Measurements from ENCODE around the gene RPS6KA2. TPM values are rescaled to one million over a fixed set of nuclear protein-coding genes. Genes with fewer than 3 reads are reported as not detected.
"Not testable (repeated sequence)": the region's sequence is repeated elsewhere in the genome, so short reads cannot be mapped to it uniquely, and the experiment has no call there.

Gene RPS6KA2
- total RNA-seq, 3 donors from 2014 or later = 2.8 to 6.2 (median 6.0) TPM

DNA sequence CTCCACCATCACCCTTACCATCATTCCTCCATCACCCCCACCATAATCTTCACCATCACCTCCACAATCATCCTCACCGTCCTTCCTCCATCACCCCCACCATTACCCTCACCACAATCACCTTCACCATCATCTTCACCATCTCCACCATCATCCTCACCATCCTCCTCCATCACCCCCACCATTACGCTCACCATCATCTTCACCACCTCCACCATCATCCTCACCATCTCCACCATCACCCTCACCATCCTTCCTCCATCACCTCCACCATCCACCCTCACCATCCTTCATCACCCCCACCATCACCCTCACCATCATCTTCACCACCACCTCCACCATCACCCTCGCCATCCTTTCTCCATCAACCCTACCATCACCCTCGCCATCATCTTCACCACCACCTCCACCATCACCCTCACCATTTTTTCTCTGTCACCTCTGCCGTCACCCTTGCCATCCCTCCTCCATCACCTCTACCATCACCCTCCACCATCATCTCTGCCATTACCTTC is 211.2 kb downstream of the RPS6KA2 start:
- Mint-ChIP-seq H3K27me3 (ENCODE audit: low read depth) (peaks cover 2% of the 10 kb centered on the region), H3K4me1 (ENCODE audit: low read depth) (peaks cover 90% of the 10 kb centered on the region), H3K9me3 (peaks cover 6% of the 10 kb centered on the region), H3K36me3 (ENCODE audit: insufficient read depth) (peaks cover 4% of the 10 kb centered on the region), H3K4me3 (no peak overlapping the region)
- DNase-seq (no peak), ATAC-seq (no peak)

DNA sequence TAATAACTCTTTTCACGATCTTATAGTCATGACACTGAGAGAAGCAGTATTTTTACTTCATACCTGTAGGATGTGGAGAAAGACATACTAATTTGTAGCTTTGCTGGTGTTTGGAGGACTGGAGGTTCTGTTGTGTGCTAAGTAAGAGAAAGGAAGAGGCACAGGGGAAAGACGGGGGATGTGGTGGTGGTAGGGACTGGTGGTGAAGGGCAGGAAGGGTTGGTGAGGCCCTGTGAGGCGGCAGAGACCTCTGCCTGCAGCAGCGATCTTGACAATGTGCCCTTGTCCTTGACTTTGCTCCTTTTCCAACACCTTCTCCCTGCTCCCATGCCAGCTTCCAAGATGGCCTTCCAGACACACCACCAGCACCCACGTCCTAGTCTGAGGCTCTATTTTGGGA is 211.7 kb downstream of the RPS6KA2 start:
- ATAC-seq (no peak), DNase-seq (no peak)
- peaks cover 2% of the 10 kb centered on the region for H3K27me3 Mint-ChIP-seq (ENCODE audit: low read depth)
- peak overlapping the region; percentile 58 for H3K4me3 Mint-ChIP-seq
- peaks cover 6% of the 10 kb centered on the region for H3K9me3 Mint-ChIP-seq
- peaks cover 3% of the 10 kb centered on the region for H3K36me3 Mint-ChIP-seq (ENCODE audit: insufficient read depth)
- peaks cover 92% of the 10 kb centered on the region for H3K4me1 Mint-ChIP-seq (ENCODE audit: low read depth)

DNA sequence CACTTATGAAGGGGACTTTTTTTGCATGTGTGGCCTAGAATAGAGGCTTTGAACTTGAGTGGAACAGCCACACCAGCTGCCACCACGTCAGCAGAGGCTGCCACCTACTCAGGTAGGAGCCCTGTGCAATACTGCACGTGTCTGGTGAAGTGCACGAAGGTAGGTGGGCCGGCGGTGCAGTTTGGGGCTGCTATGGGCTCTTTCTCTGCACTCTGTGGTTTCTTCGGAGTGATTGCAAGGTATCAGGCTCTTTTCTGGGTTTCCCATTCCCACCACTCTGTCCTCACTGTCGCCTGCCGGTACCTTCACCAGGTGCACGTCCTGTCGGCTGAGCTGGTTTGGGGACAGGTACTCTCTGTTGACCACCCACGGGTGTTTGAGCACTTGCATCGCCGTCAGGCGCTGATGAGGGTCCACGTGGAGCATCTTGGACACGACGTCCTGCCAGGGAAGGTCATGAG is 213.5 kb downstream of the RPS6KA2 start:
- Mint-ChIP-seq H3K4me1 (ENCODE audit: low read depth) (peaks cover 83% of the 10 kb centered on the region), H3K4me3 (peak overlapping the region; percentile 16), H3K9me3 (peaks cover 6% of the 10 kb centered on the region), H3K36me3 (ENCODE audit: insufficient read depth) (peaks cover 1% of the 10 kb centered on the region), H3K27me3 (ENCODE audit: low read depth) (peaks cover 2% of the 10 kb centered on the region)
- DNase-seq (no peak), ATAC-seq (no peak)

DNA sequence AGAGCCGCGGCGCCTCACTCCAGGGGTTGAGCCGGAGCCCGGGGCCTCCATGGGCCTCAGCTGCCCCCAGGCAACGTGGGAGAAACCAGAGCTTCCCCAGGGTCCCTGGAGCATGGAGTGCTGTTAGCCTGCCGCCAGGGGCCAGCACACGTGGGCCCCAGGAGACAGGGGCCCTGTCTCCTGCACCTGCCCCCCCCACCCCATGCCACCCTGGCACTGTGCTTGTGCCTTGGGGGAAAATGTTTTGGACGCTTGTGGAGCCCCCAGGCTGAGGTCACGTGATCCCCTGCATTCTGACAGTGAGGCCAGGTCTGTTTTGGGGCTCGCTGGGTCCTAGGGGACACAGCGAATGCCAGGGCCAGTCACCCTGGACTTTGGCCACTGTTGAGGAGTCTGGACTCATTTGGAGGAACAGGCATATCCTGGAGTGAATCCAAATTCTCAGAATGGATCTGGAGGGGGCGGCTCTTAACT is 214.1 kb downstream of the RPS6KA2 start:
- Mint-ChIP-seq H3K4me3 (peak overlapping the region; percentile 16), H3K36me3 (ENCODE audit: insufficient read depth) (peaks cover 1% of the 10 kb centered on the region), H3K27me3 (ENCODE audit: low read depth) (peaks cover 2% of the 10 kb centered on the region), H3K9me3 (peaks cover 6% of the 10 kb centered on the region), H3K4me1 (ENCODE audit: low read depth) (peaks cover 77% of the 10 kb centered on the region)
- DNase-seq = no peak
- no peak for ATAC-seq

DNA sequence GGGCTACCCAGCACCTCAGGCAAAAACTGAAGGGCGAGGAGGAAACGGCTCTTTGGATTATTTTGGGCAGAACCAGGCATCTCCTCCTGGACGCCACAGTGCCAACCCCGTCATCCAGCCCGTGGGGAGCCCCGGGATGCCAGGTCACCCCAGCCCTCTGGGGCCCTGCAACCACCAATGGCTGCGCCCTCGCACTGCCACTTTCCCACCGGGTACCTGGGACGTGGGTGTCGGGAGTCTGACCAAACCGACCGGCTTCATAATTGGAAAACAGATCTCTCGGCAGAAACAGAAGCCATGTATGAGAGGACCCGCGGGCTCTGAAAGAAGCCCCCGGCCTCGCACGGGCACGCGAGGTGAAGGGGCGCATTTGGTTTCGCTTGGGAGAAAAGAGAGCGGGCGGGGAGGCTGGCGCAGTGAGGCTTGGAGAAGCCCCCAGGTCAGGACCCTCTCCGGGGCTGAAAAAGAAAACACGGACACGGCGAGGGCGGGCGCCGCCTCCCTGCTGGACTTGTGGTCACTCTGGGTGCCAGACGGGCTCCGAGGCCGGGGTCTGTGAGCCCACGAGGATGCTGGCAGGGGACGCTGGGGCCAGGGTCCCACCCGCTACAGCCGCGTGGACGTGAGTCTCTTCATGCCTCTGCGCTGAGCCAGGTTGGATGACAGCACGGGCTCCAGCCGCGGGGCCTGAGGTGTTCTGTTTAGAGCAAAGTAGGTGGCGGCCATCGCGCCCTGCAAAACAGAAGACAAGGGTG is 214.7 kb downstream of the RPS6KA2 start:
- H3K4me1 Mint-ChIP-seq (ENCODE audit: low read depth) = peaks cover 71% of the 10 kb centered on the region
- peak overlapping the region; percentile 74 for H3K4me3 Mint-ChIP-seq
- peaks cover 2% of the 10 kb centered on the region for H3K27me3 Mint-ChIP-seq (ENCODE audit: low read depth)
- peaks cover 6% of the 10 kb centered on the region for H3K9me3 Mint-ChIP-seq
- ATAC-seq (no peak), DNase-seq (no peak)
- peaks cover 1% of the 10 kb centered on the region for H3K36me3 Mint-ChIP-seq (ENCODE audit: insufficient read depth)

DNA sequence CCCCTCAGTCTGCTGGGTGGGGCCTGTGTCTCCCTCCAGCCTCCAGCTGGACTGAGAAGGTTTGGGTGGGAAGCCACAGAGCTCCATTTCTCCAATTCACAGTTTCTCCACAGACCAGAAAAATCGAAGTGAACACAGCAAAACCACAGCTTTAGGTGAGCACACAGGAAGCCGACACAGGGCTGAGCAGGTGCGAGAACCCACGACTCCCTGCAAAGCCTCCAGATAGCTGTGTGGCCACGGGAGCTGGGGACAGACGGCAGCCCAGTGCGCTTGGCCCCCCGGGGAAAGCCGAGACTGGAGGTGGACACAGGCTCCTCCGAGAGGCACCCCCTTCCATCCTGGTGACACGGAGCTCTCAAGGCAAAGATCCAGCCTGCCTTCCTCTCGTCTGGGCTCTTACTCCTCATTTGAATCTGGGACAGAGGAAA is 215.3 kb downstream of the RPS6KA2 start:
- ATAC-seq (peak; percentile 68 to 74), DNase-seq (peak; percentile 21)
- peaks cover 2% of the 10 kb centered on the region for H3K27me3 Mint-ChIP-seq (ENCODE audit: low read depth)
- peaks cover 1% of the 10 kb centered on the region for H3K36me3 Mint-ChIP-seq (ENCODE audit: insufficient read depth)
- H3K4me1 Mint-ChIP-seq (ENCODE audit: low read depth) = peaks cover 65% of the 10 kb centered on the region
- peak overlapping the region; percentile 74 for H3K4me3 Mint-ChIP-seq
- peaks cover 6% of the 10 kb centered on the region for H3K9me3 Mint-ChIP-seq

DNA sequence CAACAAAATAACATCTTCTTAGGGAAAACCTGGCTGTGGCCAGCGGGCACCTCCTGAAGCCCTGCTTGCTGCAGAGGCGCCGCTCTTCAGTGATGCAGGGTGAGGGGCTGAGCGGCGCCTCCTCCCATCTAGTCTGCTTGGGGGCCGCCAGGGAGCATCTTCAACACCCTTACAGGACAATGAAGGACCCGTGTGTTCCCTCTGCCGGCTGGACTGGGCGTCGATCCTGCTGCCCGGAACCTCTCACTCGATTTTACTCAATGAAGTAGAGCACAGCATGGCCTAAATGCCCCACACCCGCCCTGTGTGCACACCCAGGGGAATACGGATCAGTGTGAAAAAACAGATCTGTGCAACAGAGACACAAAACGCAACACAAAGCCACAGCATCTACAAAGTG is 215.8 kb downstream of the RPS6KA2 start:
- DNase-seq = no peak

DNA sequence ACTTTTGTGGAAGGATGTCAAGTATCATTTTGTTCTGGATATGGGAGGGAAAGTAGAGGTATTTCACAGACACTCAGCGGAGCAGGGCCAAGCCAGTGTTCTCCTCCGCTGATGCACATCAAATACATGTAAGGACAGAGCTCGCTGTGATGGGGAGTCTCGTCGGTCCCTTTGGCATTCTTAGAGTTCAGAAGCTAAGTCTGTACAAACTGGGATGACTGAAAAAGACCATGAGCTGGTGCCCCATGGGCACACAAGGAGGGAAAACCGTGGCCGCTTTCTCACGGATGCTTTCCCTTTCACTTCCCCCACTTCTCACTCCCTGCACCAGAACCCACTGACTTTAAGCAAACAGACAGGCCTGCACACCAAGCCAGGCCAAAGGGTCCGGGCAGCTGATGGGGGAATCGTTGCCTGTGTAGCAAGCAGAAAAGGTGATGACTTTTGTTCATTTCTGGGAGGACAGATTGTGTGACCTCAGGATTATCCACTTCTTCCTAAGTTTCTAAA is 216.6 kb downstream of the RPS6KA2 start:
- no peaks in the 10 kb centered on the region for H3K27me3 Mint-ChIP-seq (ENCODE audit: low read depth)
- H3K9me3 Mint-ChIP-seq = no peaks in the 10 kb centered on the region
- H3K4me3 Mint-ChIP-seq = peak overlapping the region; percentile 19
- no peak for ATAC-seq
- no peak for DNase-seq
- peaks cover 1% of the 10 kb centered on the region for H3K36me3 Mint-ChIP-seq (ENCODE audit: insufficient read depth)
- H3K4me1 Mint-ChIP-seq (ENCODE audit: low read depth) = peaks cover 52% of the 10 kb centered on the region

More for the DNA sequence above, 215.8 kb downstream of the RPS6KA2 start:
- Mint-ChIP-seq H3K36me3 (ENCODE audit: insufficient read depth) (peaks cover 1% of the 10 kb centered on the region), H3K27me3 (ENCODE audit: low read depth) (peaks cover 2% of the 10 kb centered on the region), H3K4me1 (ENCODE audit: low read depth) (peaks cover 60% of the 10 kb centered on the region), H3K4me3 (peak overlapping the region; percentile 74), H3K9me3 (peaks cover 3% of the 10 kb centered on the region)
- no peak for ATAC-seq

DNA sequence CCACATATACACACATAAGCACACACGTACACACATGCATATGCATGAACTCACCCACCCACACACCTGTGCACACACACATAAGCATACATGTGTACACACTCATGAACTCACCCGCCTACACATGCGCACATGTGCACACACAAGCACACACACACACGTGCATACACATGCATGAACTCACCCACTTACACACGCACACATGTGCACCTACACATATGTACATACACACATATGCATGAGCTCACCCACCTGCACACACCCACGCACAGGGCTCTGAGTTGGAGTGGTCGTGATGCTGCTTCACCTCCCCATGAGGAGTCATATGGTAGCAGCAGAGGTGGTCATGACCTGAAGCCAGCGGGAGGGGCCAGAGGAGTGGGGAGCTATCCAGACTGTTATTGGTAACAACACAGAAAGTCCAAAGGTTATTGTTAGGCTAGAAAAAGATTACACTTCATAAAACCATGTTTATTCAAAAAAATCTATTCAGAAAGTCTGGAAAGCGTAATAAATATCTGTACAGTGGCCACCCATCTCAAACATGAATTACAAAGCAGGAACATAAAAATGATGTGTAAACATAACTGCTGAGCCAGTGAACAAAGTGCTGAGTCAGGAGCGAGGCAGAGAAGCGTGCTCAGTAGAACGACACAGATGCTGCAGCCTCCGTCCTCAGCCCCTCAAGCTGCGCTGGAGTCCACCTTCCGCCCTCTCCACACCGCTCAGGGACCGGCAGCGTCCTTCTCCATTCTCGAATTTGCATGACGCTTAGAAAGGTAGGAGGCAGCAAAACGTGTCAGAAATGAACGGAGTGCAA is 217.9 kb downstream of the RPS6KA2 start:
- H3K4me1 Mint-ChIP-seq (ENCODE audit: low read depth) = peaks cover 39% of the 10 kb centered on the region
- no peaks in the 10 kb centered on the region for H3K9me3 Mint-ChIP-seq
- H3K4me3 Mint-ChIP-seq = no peak overlapping the region
- ATAC-seq (no peak), DNase-seq (no peak)
- no peaks in the 10 kb centered on the region for H3K36me3 Mint-ChIP-seq (ENCODE audit: insufficient read depth)
- no peaks in the 10 kb centered on the region for H3K27me3 Mint-ChIP-seq (ENCODE audit: low read depth)

DNA sequence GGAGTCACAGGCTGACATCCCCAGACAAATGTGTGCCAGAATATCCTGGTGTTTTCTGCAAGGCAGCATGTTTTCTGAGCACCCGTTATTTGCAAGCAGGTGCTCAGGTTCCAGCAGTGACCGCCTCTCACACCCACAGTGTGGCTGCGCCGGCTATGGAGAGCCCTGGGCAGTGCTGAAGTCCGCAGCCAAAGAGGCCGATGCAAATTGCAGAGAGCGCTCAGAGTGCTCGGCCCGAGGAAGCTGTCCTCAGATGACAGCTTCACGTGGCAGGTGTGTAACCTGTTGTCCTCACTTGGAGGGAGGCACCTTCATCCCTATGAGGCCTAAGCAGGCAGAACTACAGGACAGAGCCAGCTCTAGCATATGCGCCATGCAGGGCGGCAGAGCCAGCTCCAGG is 220.9 kb downstream of the RPS6KA2 start:
- no peak for ATAC-seq
- H3K4me1 Mint-ChIP-seq (ENCODE audit: low read depth) = peaks cover 17% of the 10 kb centered on the region
- no peaks in the 10 kb centered on the region for H3K9me3 Mint-ChIP-seq
- H3K4me3 Mint-ChIP-seq = no peak overlapping the region
- no peak for DNase-seq
- no peaks in the 10 kb centered on the region for H3K36me3 Mint-ChIP-seq (ENCODE audit: insufficient read depth)
- no peaks in the 10 kb centered on the region for H3K27me3 Mint-ChIP-seq (ENCODE audit: low read depth)

DNA sequence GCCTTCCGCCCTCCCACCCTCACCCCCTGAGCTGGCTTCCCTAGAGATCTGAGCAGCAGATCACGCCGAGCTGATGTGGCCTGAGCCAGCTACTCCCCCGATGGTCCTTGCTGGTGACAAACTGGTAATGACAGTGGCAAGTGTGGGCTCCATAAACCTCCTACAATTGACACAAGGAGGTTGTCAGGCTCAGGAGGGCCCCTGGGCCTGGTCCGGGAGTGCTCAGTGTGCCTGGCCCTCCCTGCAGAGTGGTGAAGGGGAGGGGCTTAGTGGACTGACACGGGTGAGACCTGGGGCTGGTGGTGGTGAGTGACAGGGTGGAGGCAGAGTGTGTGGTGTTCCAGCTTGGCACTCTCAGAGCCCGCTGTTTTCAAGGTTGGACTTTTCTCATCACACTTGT is 221.7 kb downstream of the RPS6KA2 start:
- Mint-ChIP-seq H3K27me3 (ENCODE audit: low read depth) (no peaks in the 10 kb centered on the region), H3K36me3 (ENCODE audit: insufficient read depth) (no peaks in the 10 kb centered on the region), H3K4me1 (ENCODE audit: low read depth) (peaks cover 13% of the 10 kb centered on the region), H3K9me3 (no peaks in the 10 kb centered on the region), H3K4me3 (no peak overlapping the region)
- DNase-seq (no peak), ATAC-seq (no peak)

DNA sequence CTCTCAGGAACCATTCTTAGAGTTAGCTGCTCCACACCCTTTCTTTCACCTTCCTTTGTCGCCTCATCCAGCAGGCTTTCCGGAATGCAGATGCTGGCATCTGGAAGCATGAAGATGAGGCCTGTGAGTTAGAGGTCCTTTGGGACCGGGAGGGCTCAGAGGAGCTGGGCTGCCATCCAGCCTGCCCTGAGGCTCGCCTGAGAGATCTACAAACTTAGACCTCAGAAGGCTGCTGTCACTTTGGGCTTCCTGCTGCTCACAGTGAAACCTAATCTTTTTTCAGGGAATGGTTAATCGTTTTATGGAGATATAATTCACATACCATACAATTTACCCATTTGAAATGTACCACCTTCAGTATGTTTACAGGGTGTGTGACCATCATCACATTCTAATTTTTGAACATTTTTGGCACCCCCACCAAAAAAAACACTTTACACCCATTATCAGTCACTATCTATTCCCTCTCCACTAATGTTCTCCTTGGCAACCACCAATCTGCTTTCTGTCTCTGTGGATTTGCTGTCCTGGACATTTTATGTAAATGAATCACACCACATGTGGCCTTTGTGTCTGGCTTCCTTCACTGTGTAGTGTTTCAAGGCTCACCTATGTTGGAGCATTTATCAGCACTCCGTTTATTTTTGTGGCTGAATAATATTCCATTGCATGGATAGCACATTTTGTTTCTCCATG is 224.3 kb downstream of the RPS6KA2 start:
- H3K4me1 Mint-ChIP-seq (ENCODE audit: low read depth) = peaks cover 4% of the 10 kb centered on the region
- no peak overlapping the region for H3K4me3 Mint-ChIP-seq
- H3K9me3 Mint-ChIP-seq = no peaks in the 10 kb centered on the region
- no peak for ATAC-seq
- peaks cover 2% of the 10 kb centered on the region for H3K27me3 Mint-ChIP-seq (ENCODE audit: low read depth)
- no peak for DNase-seq
- H3K36me3 Mint-ChIP-seq (ENCODE audit: insufficient read depth) = no peaks in the 10 kb centered on the region

DNA sequence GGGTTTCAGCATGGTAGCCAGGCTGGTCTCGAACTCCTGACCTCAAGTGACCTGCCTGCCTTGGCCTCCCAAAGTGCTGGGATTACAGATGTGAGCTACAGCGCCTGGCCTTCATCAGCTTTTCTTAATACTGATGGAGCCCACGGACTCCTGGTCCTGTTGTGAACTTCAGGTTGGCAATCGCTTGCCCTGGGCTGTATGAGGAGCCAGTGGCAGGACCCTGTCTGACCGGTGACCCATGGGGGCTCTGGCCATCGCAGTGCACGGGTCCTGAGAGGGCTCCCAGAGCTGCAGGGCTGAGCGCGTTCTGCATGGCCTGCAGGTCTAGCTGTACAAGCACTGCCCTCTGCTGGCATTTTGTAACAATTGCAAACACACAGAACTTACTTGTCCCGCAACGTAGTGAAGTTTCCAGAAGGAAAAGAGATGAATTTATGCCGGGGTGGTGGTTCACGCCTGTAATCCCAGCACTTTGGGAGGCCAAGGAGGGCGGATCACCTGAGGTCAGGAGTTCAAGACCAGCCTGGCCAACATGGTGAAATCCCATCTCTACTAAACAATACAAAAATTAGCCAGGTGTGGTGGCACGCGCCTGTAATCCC is 226.3 kb downstream of the RPS6KA2 start:
- H3K27me3 Mint-ChIP-seq (ENCODE audit: low read depth); H3K36me3 Mint-ChIP-seq (ENCODE audit: insufficient read depth); H3K4me1 Mint-ChIP-seq (ENCODE audit: low read depth); H3K4me3 Mint-ChIP-seq; H3K9me3 Mint-ChIP-seq: not testable (repeated sequence)
- ATAC-seq = peak; percentile 85 to 90
- DNase-seq = peak; percentile 51

Measured in activated T-cell treated with anti-CD3 and anti-CD28 coated beads, Interleukin-2, amount 50 U/mL, for 4 hours (primary cell).